HG03139 (cell line): ENCODE data around the gene VSNL1.
"Not testable (repeated sequence)": the region's sequence is repeated elsewhere in the genome, so short reads cannot be mapped to it uniquely, and the experiment has no call there.

Experiments used
- ATAC-seq: cut with Tn5 transposase; IDR thresholded peaks from one replicate; pipeline ENCODE4 v1.9.1; 2021; ENCODE audit not compliant: unreplicated experiment

The VSNL1 gene

DNA sequence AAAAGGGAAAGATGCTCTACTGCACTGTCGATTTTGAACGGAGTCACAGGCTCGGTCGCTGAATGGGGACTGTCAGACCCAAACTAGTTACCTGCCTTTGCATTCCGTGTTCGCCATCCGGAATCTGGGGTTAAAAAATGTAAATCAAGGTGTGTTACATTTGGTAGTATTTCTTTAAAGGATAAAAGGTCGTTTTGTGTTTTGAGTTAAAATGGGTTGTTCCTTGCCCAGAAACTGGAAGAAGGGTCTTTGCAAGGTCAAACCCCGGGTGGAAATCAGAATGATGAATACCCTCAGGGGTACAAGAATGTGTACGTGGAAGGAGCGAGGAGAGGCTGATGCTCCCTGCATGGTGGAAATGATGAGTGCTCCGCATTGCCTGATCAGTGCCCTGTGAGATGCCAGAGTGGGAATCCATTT, 1.0 kb downstream of the VSNL1 start:
- no peak for ATAC-seq

DNA sequence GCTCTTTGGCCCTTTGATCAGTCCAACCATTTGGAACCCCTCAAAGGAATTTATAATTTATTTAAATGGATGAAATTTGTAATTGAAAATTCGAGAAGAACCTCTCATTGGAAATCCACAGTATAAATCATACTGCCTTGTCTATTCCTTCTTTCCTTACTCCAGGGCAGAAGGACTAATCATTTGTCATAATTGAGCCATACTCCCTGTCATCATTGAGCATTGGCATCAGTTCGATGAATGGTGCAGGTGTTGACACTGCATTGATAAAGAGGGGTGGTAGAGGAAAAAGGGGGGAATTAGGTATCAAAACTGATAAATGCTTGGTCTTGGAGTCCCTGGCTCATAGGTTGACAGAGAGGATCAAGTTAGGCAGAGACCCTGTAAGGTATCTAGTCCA, 2.0 kb downstream of the VSNL1 start:
- ATAC-seq: no peak

DNA sequence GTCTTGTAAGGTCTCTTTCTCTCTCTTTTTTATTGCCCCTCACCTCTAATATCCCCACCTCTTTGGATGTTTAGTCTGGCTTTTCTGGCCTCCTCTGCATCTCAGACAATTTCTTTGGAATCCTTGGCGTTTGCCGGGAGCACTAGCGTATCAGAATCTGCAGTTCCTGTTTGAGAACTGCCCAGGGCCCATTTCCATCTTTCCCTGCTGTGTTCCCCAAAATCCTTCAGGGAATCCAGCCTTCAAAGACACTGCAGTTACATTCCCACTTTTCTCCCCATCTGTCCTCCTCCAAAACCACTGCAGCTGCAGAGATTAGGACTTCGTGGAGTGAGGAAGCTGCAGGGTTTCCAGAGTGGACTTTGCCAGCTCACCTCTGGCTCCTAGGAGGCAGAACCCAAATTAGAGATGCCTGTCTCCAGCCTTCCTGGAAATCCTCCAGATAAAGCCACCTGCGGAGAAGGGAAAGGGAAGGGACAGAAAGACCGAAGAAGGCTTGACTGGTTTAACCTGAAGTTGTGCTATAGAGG, 2.7 kb downstream of the VSNL1 start:
- no peak for ATAC-seq

DNA sequence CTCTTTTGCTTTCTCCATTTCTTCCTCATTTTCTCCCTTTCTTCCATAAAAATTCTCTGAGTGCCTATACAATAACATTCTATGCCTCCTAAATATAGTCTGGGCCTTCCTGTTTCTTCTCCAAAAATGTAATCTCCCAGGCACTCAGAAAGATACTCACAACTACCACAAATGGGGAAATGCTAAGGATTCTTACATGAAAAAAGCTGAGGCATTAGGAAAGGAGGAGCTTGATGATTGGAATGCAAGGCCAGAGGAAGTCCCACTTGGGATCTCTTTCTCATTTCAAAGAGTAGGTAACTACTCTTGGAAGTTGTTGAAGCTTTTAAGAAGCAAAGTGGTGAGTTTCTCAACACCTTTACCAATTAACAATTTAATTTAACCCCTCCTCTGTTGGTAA, 3.4 kb downstream of the VSNL1 start:
- ATAC-seq: no peak

DNA sequence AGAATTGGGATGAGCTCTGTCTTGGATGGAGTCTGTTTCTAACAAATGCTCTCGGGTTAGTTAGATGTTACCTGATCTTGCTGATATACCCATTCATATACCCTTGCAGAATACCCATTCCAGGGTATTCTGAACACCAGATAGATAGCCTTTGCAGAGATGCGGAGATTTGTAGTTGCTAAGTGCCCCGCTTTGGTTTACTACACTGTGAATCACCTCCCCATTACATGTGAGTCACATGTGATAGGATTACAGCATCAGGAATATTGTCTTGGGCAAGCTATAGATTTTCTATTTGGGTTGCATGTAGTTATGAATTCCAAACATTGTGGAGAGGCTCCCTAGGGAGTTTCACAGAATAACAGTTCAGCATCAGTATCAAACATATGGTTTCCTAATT, 3.8 kb downstream of the VSNL1 start:
- no peak for ATAC-seq

DNA sequence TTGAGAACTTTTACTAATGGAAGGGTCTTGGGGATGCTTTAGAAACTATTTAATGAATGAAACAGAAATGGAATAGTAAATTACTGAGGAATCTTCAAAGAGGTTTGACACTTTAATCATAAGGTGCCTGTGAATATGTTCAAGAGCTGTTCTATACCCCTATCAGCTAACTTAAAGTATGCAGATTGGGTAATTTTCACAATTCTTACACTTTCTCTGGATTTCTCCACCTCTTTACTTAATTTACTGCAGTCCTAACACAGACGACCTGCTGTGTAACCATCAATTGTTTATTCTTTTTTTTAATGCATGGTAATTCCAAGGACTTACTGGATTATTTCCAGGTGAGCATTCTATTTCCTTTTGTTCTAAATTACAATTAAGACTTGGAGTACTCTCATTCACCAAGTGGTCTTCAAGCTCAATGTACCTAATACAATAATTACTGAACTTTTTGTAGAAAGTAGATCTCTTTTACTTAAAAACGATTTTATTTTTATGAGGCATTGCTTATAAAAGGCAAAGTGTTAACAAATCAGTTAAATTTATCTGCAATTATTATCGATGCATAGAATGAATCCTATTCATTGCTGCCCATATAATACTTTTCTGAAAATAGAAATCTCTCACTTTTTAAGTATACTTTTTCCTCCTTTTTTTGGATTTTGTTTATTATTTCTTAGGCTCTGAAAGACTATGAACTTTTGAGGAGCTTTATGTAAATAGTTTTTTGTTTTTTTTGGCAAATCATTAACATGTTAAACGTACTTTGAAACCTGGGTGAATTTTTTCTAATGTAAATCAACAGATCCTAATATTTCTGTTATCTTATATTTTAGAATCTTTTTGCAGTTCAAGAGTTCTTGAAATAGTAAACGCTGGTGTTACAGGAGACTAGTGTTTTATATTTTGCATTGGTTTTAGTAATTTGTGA, 5.5 kb downstream of the VSNL1 start:
- no peak for ATAC-seq

DNA sequence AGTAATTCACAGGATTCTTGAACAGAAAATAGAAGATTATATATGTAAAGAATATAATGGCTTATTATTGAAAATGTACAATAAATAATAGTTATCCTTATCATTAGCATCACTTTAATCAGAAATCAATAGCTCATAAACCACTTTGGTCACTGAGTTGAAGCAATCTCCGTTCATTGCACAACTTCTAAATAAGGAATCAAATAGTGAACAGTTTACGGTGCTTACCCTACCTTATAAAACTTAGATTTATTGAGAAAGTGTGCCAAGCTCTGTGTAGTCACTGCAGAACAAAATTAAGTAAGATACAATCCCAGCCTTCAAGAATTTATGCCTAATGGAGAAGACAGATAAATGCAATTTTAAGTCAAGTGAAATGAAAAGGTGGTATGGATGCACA, 6.7 kb downstream of the VSNL1 start:
- ATAC-seq: no peak

DNA sequence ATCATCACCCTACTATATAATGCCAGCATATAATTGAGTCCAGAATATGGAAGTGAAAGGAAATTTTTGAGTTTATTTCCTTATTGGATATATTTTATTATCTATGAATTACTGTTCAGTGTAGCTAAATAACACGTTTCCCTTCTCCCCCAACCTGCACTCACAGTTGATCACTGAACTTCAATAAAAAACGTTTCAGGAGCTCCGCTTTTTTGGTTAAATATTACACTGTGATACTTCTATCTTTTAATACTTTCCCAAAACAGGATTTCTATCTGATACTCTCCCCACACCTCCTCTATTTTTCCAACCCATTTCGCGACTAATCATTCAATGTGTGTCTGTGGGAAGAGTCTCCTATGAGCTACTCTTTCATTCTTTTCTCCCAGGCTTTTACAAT, 7.2 kb downstream of the VSNL1 start:
- ATAC-seq: no peak

DNA sequence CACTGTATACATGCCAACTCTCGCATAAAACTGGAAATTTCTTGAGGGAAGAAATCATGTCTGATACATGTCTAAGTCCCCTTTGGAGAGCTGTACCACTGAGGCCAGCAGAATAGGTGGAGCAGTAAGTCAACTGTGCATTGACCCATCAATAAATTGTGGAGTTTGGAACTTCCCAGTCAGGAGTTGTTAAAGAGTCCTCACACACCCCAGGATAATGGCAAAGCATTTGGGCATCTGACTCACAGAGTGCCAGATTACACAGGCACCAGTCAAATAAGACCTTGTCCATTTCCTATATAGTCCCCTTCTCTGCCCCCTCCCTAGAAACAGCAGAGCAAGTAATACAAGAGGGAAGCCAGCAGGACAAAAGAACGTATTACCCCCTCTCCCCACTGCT, 10.4 kb downstream of the VSNL1 start:
- no peak for ATAC-seq

DNA sequence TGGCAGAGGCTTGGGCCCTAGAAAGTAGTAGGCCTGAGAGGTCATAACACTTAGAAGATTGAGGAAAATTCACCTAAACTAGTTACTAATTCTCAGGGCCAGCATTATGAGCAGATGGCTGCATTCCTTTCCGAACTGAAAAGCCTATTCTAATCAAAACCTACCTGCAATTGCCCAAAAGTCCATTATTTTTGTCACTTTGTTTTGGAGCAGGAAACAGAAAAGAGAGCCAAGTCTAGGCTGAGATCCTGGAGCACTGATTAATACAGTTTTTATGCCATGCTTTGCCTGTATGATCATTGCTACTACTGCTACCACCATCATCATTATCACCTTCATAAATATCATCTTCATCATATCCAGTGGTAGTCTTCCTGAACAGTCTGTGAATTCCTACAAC, 14.7 kb downstream of the VSNL1 start:
- no peak for ATAC-seq

DNA sequence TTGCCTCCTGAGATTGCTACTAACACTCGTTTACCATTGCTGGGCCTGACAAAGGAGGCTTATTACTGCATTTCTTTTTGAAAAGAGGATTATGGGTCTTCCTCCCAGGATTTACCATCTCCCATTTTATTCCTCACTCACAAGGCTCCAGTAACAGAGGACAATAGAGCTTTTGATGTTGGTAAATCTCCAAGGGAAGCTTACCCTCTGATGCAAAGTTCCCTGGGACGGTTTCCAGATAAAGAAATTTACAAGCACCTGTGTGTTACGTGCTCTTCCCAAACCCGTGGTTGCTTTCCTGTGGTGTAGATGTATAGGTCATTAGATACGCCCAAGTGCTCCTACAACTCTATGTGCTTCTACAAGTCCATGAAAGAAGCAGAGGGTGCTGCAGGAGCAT, 17.1 kb downstream of the VSNL1 start:
- ATAC-seq: no peak

DNA sequence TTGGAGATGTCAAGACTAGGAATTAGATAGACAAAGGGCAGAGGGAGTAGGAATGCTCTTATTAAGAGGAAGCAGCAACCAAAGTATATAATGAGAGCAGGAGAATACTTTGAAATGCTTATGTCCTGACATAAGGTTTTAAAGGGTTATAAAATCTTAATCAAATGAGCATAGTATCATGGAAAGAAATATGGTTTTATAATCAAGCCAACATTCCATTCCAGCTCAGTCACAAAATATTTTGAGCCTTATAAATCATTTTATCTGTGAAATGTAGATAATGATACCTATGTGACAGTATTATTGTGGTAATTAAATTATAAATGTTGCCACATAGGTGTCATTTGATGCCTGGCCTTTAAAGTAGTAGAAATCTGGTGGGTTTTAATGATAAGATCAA, 17.6 kb downstream of the VSNL1 start:
- no peak for ATAC-seq

DNA sequence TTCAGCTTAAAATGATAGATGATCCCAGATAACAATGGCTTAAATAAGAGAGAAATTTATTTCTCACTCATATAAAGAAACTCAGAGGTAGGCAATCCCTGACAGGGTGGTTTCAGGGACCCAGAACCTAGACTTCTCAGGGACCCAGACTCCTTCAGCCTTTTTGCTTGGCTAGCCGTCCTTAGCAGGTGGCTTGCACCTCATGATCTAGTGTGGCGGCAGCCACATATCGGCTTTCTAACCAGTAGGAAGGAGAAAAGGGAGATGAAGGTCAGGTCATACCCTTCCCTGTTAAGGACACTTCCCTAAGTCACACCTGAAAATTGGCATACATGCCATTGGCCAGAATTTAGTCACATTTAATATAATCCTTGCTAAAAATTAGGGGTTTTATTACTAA, 18.4 kb downstream of the VSNL1 start:
- no peak for ATAC-seq

DNA sequence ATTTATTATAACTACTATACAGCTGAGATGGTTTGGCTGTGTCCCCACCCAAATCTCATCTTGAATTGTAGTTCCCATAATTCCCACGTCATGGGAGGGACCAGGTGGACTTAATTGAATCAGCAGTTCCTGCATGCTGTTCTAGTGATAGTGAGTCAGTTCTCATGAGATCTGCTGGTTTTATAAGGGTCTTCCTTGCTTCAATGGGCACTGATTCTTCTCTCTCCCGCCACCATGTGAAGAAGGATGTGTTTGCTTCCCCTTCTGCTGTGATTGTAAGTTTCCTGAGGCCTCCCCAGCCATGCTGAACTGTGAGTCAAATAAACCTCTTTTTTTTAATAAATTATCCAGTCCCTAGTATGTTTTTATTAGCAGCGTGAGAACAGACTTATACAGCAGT, 25.2 kb downstream of the VSNL1 start:
- ATAC-seq: not testable (repeated sequence)

DNA sequence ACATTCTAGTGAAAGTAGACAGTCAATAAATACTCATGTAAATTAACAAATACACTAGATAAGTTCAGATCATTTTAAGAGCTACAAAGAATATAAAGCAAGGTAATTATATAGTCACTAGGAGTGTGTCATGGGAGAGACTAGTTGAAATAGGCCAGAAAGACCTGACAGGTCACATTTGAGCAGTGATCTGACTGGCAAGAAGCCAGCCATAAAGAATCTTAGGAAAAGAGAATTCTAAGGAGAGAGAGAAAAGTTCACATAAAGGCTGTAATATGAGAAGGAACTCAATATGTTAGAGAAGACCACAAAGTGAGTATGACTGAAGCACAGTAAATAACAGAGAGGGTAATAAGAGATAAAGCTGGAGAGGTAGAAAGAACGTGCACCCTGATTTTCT, 31.2 kb downstream of the VSNL1 start:
- ATAC-seq: no peak

DNA sequence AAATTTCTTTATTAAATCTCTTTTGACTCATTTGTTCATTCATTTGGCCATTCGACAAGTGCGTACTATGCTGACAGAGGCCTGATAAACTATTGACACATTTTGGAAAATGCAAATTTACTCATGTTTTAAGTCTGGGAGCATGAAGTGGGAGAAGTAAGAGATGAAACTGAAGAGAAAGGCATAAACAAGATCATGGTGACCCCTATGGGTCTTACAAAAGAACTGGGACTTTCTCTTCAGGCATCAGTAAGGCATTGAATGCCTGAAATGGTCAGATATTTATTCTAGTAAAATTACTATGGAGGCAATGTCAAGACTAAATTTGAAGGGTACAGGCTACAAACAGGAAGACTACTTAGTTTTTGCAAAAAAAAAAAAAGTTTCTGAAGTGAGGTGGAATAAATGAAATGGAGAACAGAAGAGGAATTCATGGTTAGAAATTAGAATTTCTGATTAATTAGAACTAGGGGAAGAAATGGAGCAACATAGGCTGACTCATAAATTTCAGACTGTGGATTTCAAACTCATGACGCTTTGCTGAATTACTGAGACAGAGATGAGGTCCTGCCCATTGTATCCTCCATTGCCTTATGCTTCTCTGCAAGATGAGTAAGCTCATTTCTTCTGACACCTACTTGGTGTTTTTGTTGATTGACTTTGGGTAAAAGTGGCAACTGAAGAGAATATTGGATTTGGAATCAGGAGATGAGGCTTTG, 32.7 kb downstream of the VSNL1 start:
- no peak for ATAC-seq

DNA sequence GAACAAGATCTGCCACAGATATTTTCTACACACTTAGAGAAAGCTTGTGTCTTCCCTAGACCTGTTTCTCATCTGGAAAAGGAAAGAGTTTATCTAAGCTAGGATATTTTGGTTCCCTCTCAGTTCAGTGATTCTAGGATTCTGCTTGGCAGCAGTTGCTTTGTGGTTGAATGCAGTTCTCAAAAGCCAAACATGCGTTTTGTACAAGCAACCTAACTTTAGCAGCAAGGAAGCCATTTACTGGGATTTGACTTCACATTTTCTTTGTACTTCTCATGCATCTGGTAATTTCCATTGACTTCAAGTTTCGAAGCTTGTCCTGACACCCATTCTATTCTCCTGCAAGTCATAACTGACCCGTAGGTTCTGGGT, 33.3 kb downstream of the VSNL1 start:
- no peak for ATAC-seq

DNA sequence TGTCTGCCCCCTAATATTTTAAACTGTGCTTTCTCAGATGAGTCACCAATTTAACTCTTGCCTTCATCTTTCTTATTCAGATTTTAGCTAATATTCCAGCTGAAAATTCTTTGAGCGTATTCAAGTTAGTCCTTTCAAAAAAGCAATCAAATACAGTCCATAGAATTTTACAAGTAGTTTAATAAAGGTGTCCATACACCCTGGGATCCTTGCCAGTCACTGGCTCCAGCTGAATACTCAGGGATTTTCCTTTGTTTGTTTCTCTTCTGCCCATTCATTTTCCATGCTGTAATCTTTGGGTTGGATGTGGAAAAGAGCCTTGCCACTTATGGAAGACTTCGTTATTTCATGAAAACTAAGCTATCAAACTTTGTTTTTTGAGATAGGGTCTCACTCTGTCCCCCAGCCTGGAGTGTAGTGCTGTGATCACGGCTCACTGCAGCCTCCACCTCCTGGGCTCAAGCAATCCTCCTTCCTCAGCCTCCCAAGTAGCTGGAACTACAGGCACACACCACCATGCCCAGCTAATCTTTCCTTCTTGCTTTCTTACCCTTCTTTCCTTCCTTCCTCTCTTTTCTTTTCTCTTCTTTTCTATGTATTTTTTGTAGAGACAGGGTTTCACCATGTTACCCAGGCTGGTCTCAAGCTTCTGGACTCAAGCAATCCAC, 34.0 kb downstream of the VSNL1 start:
- ATAC-seq: no peak

DNA sequence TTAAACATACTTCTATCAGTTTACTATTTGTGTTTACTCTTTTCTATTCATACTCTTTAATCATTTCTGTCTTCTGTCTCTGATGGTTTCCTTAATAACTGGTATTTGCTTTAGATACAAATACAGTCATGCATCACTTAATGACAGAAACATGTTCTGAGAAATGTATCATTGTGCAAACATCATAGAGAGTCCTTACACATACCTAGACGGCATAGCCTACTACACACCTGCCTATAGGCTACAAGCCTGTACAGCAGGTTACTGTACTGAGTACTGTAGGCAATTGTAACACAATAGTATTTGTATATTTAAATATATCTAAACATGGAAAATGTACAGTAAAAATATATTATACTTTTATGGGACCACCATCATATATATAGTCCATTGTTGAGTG, 36.3 kb downstream of the VSNL1 start:
- no peak for ATAC-seq

DNA sequence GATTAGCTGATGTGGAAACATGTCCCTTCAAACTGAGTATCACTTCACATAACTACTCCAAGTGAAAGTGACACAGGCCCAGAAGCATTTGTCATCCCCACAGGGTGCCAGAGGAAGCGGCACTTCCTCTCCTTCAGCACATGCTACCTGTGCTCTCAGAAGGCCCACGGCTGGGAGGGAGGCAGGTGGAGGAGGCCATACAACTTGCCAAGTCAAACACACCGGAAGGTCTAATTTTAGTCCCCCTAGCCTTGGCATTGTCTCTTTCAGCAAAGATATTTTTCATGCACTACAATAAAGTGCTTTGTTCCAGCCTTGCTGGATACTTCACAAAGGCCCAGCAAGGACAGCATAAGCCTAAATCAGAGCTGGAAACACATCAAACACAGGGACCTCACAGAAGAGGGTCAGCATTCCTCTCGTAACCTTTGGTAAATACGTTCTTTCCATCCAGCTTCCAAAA, 38.0 kb downstream of the VSNL1 start:
- peak; percentile 55 for ATAC-seq

DNA sequence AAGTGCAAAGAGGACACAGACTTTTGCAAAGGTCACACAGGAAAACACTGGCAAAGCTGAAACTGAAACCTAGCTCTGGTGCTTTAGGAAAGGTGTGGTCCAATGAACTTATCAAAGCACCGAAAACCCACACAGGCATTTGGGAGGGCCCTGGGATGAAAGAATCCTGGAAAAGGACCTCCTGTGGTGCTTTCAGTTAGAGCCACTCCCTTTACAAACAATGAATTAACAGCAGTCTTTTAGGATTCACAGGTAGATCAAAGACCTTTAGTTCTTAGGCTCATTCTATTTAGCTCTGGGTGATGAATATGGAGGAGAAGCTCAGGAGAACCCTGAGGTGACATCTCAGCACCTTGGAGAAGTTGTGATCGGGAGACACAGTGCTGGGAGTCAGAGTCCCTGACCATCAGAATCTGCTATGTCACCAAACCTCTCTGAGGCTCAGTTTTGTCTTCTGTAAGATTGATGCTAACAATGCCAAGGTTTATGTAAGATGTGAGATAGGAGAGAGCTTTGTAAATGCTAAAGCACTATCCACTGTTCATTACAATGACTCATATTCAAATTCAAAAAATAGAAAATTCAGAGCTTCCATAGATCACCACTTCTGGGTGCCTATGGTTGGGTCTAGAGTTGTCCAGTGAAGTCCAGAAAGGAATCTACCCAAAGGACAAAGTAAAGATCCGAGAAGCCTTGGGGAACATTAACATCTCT, 39.3 kb downstream of the VSNL1 start:
- ATAC-seq: no peak
